Gastroesophageal sphincter (tissue), 4 donors: ENCODE measurements around the gene PTK6. TPM values are rescaled to one million over a fixed set of nuclear protein-coding genes. Genes with fewer than 3 reads are reported as not detected.
"Not testable (repeated sequence)": the region's sequence is repeated elsewhere in the genome, so short reads cannot be mapped to it uniquely, and the experiment has no call there.

ENCODE experiments used
- ATAC-seq: fragments of 150-250 bp; one replicate; pipeline ENCODE4 v1.9.1; 2016; ENCODE audit warnings: mild to moderate bottlenecking, moderate library complexity
- H3K27ac ChIP-seq, 4 donors: fragments of 200-600 bp; sonication (generic) in 3 of 4; 1 replicate in 3 of 4; 2 replicates in 1 of 4; pipeline ENCODE4 v1.5.1; 2016 to 2019
- H3K27me3 ChIP-seq: fragments of 200-600 bp; sonication (generic); one replicate; pipeline ENCODE4 v1.5.1; 2019
- H3K36me3 ChIP-seq, 2 donors: fragments of 200-600 bp; sonication (generic); one replicate each; pipeline ENCODE4 v1.5.1; 2019; ENCODE audit warnings: control low read depth in 1 of 2
- H3K4me1 ChIP-seq, 3 donors: fragments of 200-600 bp; sonication (generic); 1 replicate in 2 of 3; 2 replicates in 1 of 3; pipeline ENCODE4 v1.5.1; 2016 to 2019; ENCODE audit warnings: control low read depth in 2 of 3
- H3K4me3 ChIP-seq, 2 donors: fragments of 200-600 bp; sonication (generic); one replicate each; pipeline ENCODE4 v1.5.1; 2019; ENCODE audit warnings: mild to moderate bottlenecking in 1 of 2, moderate library complexity in 1 of 2
- H3K9me3 ChIP-seq, 3 donors: fragments of 200-600 bp; sonication (generic); one replicate each; pipeline ENCODE4 v1.5.1; 2017 to 2019; ENCODE audit warnings: control low read depth in 2 of 3
- CTCF ChIP-seq, 4 experiments: fragments of 200-600 bp in 2 of 4; fragments of 450-650 bp in 2 of 4; sonication (generic) in 1 of 4; IDR thresholded peaks; one replicate each; pipeline ENCODE4 v1.5.1; 2017 to 2019; ENCODE audit warnings: antibody characterized with exemption in 4 of 4, mild to moderate bottlenecking in 2 of 4, moderate library complexity in 2 of 4
- EP300 ChIP-seq: sonication (generic); formaldehyde crosslinking; IDR thresholded peaks from one replicate; pipeline ENCODE4 v1.6.1; 2017; ENCODE audit warnings: antibody characterized with exemption, mild to moderate bottlenecking
- POLR2A ChIP-seq, 2 donors: fragments of 450-650 bp; IDR thresholded peaks; one replicate each; pipeline ENCODE4 v1.6.1; 2017; ENCODE audit warnings: antibody characterized with exemption in 2 of 2, mild to moderate bottlenecking in 2 of 2, moderate library complexity in 1 of 2
- POLR2AphosphoS5 ChIP-seq: sonication (generic); formaldehyde crosslinking; IDR thresholded peaks from one replicate; pipeline ENCODE4 v1.6.1; 2017; ENCODE audit warnings: antibody characterized with exemption
- WGBS, 2 donors: methylation state at CpG; one replicate each; pipeline ENCODE4 v1.1.5; 2018; ENCODE audit warnings: low coverage in 1 of 2; 5-methylcytosine and 5-hydroxymethylcytosine counted together
- total RNA-seq, 4 donors: library from RNA; depleted of rRNA; stranded (reverse); fragments of >200 nt; gene quantifications; one replicate each; pipeline ENCODE4 v1.1.0, GENCODE V29; 2016

Gene PTK6
- total RNA-seq, 4 donors from 2014 or later: 0.13 to 2.1 (median 0.42) TPM; not detected in 1

- H3K27me3 ChIP-seq: peaks cover 8% of the 10 kb centered on the region
- H3K27ac ChIP-seq: peak overlapping the region in 3 of 4 donors; percentile 81 to 85 (median 84)
- no peak for TF ChIP-seq CTCF (IDR thresholded peaks at IDR 0.05)
- TF ChIP-seq POLR2A (IDR thresholded peaks at IDR 0.05): no peak
- TF ChIP-seq POLR2AphosphoS5: no peak
- TF ChIP-seq EP300: no peak
- H3K9me3 ChIP-seq: no peaks in the 10 kb centered on the region
- peaks cover 0 to 46% (median 0%) of the 10 kb centered on the region in 3 donors for H3K4me1 ChIP-seq
- ATAC-seq: no peak
- peak overlapping the region; percentile 83 to 91 for H3K4me3 ChIP-seq
- WGBS, 2 donors: 52% methylated on average over 4 of the region's 34 CpGs; no CpG with 5 or more reads in 1 of the 2 donors
- peaks cover 0 to 15% of the 10 kb centered on the region in 2 donors for H3K36me3 ChIP-seq
Measured at GRCh38 chr20:63572788-63573646, 35.8 kb upstream of the PTK6 start.

GRCh38 chr20:63572071-63572787 is 35.1 kb upstream of the PTK6 start:
- H3K27me3 ChIP-seq: peaks cover 1% of the 10 kb centered on the region
- WGBS, 2 donors: no CpG with 5 or more reads among the region's 48 CpGs
- H3K27ac ChIP-seq: no peak overlapping the region
- TF ChIP-seq POLR2A (IDR thresholded peaks at IDR 0.05) (no peak), POLR2AphosphoS5 (no peak), EP300 (no peak), CTCF (IDR thresholded peaks at IDR 0.05) (no peak)
- H3K4me3 ChIP-seq: no peak overlapping the region
- peaks cover 0 to 47% (median 0%) of the 10 kb centered on the region in 3 donors for H3K4me1 ChIP-seq
- ATAC-seq: no peak
- H3K36me3 ChIP-seq: peaks cover 0 to 22% of the 10 kb centered on the region in 2 donors
- H3K9me3 ChIP-seq: no peaks in the 10 kb centered on the region

GRCh38 chr20:63571087-63571478 is 33.9 kb upstream of the PTK6 start:
- not testable (repeated sequence) for H3K27ac ChIP-seq, H3K27me3 ChIP-seq, ATAC-seq, H3K9me3 ChIP-seq, H3K4me3 ChIP-seq
- 100% methylated on average over 1 of the region's 11 CpGs; no CpG with 5 or more reads in 1 of the 2 donors for WGBS, 2 donors
- H3K36me3 ChIP-seq: peaks cover 0 to 33% of the 10 kb centered on the region in 2 donors
- H3K4me1 ChIP-seq: peaks cover 0 to 47% (median 0%) of the 10 kb centered on the region in 3 donors

- no peak for ATAC-seq
- no peak for TF ChIP-seq POLR2AphosphoS5
- TF ChIP-seq EP300: no peak
- TF ChIP-seq CTCF (IDR thresholded peaks at IDR 0.05): no peak
- TF ChIP-seq POLR2A (IDR thresholded peaks at IDR 0.05): no peak
- Histone ChIP-seq H3K4me3 (no peak overlapping the region), H3K9me3 (no peaks in the 10 kb centered on the region), H3K36me3 (peaks cover 0 to 39% of the 10 kb centered on the region in 2 donors), H3K4me1 (peaks cover 0 to 43% (median 0%) of the 10 kb centered on the region in 3 donors), H3K27ac (no peak overlapping the region), H3K27me3 (no peaks in the 10 kb centered on the region)
- WGBS, 2 donors: 100% methylated on average over 4 of the region's 28 CpGs; no CpG with 5 or more reads in 1 of the 2 donors
Measured at GRCh38 chr20:63570281-63571086, 33.3 kb upstream of the PTK6 start.
